H1 (cell line): ENCODE data around the gene IARS2. TPM values are rescaled to one million over a fixed set of nuclear protein-coding genes. Genes with fewer than 3 reads are reported as not detected.

Experiments used
- CHD7 ChIP-seq: fragments of 300-600 bp; sonication (generic); IDR thresholded peaks from 2 replicates; pipeline ENCODE4 v1.7.1; 2012; ENCODE audit warnings: low read length, moderate library complexity, mild to moderate bottlenecking, inconsistent platforms; ENCODE audit not compliant: insufficient replicate concordance
- GABPA ChIP-seq: IDR thresholded peaks from 2 replicates; pipeline ENCODE4 v1.6.1; 2011; ENCODE audit warnings: mild to moderate bottlenecking, low read length, moderate library complexity, borderline replicate concordance; ENCODE audit not compliant: insufficient read depth
- HDAC2 ChIP-seq, 2 experiments: fragments of 300-600 bp in 1 of 2; sonication (generic) in 1 of 2; IDR thresholded peaks; 2 replicates each; pipeline ENCODE4 v1.6.1; 2011 to 2012; ENCODE audit warnings: low read depth in 2 of 2, low read length in 2 of 2, mild to moderate bottlenecking in 2 of 2, moderate library complexity in 2 of 2, borderline replicate concordance in 1 of 2, inconsistent platforms in 1 of 2
- JUND ChIP-seq: IDR thresholded peaks from 2 replicates; pipeline ENCODE4 v1.6.1; 2011; ENCODE audit warnings: mild to moderate bottlenecking, improper control_type of control experiment, low read length
- polyA plus RNA-seq, 7 experiments: library from polyadenylated mRNA; depleted of rRNA in 3 of 7; stranded (reverse) in 5 of 7; unstranded in 2 of 7; fragments of >200 nt in 5 of 7; fragments of 200-250 nt in 2 of 7; gene quantifications; 1 replicate in 5 of 7; 2 replicates in 1 of 7; 4 replicates in 1 of 7; pipeline versions ENCODE4 v1.2.1 to v1.2.3, GENCODE V29; 2011 to 2013; ENCODE audit warnings: missing spikeins in 2 of 7, mixed read lengths in 2 of 7
- total RNA-seq: library from RNA; stranded (reverse); fragmentation: NEBNext Ultra II Directional; extraction: Animal tissue kit (Norgen Biotek cat#: 25700); gene quantifications from 2 replicates; pipeline ENCODE4 v1.2.1, GENCODE V29; 2021

Gene IARS2
- total and polyA plus RNA-seq, 2 of the 8 experiments (the other 6 are each of a cell fraction or from before 2014, with no cell fraction given) = 15.0 to 69.8 TPM

GRCh38 chr1:220166853-220167252 is 72.9 kb downstream of the IARS2 start (continued):
- TF ChIP-seq CHD7 = no peak
- no peak for TF ChIP-seq JUND
- no peak for TF ChIP-seq HDAC2 (IDR thresholded peaks at IDR 0.05; ENCODE audit: borderline replicate concordance in 1 of 2, low read depth in 2 of 2, low read length in 2 of 2)
- no peak for TF ChIP-seq GABPA
- TF ChIP-seq, all 59 proteins: peak for 0
